NCI-H128 (cell line): Measurements from ENCODE around the gene MLX.
"Not testable (repeated sequence)": the region's sequence is repeated elsewhere in the genome, so short reads cannot be mapped to it uniquely, and the experiment has no call there.

Experiments
- DNase-seq: peaks from one replicate; lab custom pipeline; 2025; ENCODE audit not compliant: unreplicated experiment; lab: John Stamatoyannopoulos, UW

MLX gene

DNA sequence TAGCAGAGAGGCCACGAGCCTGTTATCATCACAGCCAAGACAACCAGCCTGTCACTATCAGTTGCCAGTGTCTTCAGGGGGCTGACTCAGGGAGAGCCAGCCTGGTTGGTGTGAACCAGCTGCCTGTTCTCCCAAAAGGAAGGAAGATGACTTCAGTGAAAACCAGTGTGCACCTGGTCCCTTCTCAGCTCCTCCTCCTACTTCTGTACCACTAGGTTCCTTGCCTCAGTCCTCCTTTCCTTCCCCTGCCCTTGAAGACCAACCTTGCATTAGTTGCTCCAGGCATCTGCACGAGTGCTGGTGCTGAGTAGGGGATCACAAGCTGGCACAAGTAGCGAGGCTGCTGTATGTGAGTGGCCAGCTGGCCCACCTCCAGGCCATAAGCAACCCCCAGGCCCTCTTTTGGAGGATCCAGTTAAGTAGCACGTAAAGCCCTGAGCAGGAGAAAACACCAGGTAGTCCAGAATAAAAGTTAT, 51.1 kb downstream of the MLX start:
- DNase-seq = no peak

GRCh38 chr17:42618442-42619150, 51.7 kb downstream of the MLX start:
- no peak for DNase-seq

GRCh38 chr17:42621987-42622386, 55.1 kb downstream of the MLX start:
- DNase-seq = not testable (repeated sequence)
